ENCODE measurements around the gene LNX2. TPM values are rescaled to one million over a fixed set of nuclear protein-coding genes. Genes with fewer than 3 reads are reported as not detected.

Gene LNX2
- total RNA-seq, 6 experiments from 2014 or later = 3.9 to 5.3 (median 5.2) TPM

- Mint-ChIP-seq H3K36me3 (ENCODE audit: low read depth) (no peaks in the 10 kb centered on the region), H3K9me3 (no peaks in the 10 kb centered on the region), H3K27ac (no peak overlapping the region), H3K27me3 (ENCODE audit: insufficient read depth) (peaks cover 22% of the 10 kb centered on the region), H3K4me1 (ENCODE audit: low read depth) (no peaks in the 10 kb centered on the region; the same call in 1 of the 2 replicates), H3K4me3 (no peak overlapping the region)
- TF ChIP-seq, protein P1, sequence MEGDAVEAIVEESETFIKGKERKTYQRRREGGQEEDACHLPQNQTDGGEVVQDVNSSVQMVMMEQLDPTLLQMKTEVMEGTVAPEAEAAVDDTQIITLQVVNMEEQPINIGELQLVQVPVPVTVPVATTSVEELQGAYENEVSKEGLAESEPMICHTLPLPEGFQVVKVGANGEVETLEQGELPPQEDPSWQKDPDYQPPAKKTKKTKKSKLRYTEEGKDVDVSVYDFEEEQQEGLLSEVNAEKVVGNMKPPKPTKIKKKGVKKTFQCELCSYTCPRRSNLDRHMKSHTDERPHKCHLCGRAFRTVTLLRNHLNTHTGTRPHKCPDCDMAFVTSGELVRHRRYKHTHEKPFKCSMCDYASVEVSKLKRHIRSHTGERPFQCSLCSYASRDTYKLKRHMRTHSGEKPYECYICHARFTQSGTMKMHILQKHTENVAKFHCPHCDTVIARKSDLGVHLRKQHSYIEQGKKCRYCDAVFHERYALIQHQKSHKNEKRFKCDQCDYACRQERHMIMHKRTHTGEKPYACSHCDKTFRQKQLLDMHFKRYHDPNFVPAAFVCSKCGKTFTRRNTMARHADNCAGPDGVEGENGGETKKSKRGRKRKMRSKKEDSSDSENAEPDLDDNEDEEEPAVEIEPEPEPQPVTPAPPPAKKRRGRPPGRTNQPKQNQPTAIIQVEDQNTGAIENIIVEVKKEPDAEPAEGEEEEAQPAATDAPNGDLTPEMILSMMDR (IDR thresholded peaks at IDR 0.05) = no peak
- no peak for DNase-seq
Measured at GRCh38 chr13:27500806-27501534, 119.4 kb downstream of the LNX2 start.

DNA sequence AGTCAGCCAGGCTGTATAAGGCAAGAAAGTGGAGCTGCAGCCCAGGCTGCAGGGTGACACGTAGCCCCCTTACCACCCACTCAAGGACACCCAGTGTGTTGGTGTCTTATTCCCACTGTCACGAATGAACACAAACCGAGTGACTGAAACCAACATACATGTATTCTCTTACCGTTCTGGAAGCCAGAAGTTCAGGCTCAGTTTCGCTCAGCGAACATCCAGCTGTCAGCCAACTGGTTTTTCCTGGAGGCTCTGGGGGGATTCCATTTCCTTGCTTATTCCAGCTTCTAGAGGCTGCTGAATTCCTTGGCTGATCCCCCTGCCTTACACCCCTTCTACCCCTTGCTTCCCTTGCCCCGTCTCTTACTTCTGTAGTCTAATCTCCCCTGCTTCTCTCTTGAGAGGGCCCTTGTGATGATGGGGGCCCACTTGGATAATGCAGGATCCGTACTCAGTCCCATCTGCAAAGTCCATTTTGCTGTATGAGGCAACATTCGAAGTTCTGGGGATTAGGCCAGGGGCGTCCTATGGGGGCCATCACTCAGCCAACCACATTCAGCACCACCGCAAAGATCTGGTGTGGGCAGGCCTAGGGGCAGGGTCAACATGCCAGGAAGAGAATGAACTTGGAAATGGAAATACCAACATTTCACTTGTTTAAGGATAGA, 122.6 kb downstream of the LNX2 start:
- H3K27ac Mint-ChIP-seq = no peak overlapping the region
- H3K36me3 Mint-ChIP-seq (ENCODE audit: low read depth) = no peaks in the 10 kb centered on the region
- DNase-seq = no peak
- no peak overlapping the region for H3K4me3 Mint-ChIP-seq
- TF ChIP-seq, protein P1 (IDR thresholded peaks at IDR 0.05) = no peak
- peaks cover 20% of the 10 kb centered on the region for H3K27me3 Mint-ChIP-seq (ENCODE audit: insufficient read depth)
- no peaks in the 10 kb centered on the region; the same call in 1 of the 2 replicates for H3K4me1 Mint-ChIP-seq (ENCODE audit: low read depth)
- H3K9me3 Mint-ChIP-seq = no peaks in the 10 kb centered on the region

DNA sequence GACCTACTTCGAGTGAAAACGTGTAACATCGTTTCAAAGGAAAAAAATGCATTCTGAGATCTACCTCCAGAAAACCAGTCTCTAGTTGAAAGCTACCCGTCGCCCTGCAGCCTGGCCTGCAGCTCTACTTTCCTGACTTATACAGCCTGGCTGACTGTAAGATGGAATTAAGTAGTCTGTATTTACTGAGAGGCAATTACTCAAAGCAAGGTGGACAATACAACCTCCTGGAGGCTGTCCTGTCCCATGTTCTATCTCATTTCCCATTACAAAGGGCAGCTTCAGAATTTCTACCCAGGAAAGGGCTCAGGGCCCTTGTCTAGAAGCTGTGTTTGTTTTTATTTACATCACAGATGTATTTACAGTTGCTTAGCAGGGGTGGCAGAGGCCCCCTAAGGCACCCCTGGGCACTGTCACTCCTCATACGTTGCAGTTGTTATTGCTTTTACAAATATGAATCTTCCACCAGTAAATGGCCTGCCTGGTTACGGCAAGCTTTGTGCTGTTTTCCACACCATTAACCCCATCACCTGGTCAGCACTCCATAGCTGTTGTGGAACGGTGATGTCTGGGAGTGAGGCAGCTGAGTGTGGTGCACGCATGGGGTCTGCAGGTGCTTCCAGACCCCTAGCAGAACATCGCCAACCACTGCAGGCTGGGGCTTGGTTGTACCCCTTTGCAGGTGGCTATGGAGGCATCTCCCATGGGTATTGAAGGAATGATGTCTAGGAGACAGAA, 123.6 kb downstream of the LNX2 start:
- peaks cover 20% of the 10 kb centered on the region for H3K27me3 Mint-ChIP-seq (ENCODE audit: insufficient read depth)
- no peaks in the 10 kb centered on the region for H3K36me3 Mint-ChIP-seq (ENCODE audit: low read depth)
- H3K27ac Mint-ChIP-seq = no peak overlapping the region
- TF ChIP-seq, protein P1 (IDR thresholded peaks at IDR 0.05) = no peak
- H3K4me3 Mint-ChIP-seq = no peak overlapping the region
- H3K9me3 Mint-ChIP-seq = no peaks in the 10 kb centered on the region
- no peaks in the 10 kb centered on the region; the same call in 1 of the 2 replicates for H3K4me1 Mint-ChIP-seq (ENCODE audit: low read depth)
- DNase-seq = no peak

DNA sequence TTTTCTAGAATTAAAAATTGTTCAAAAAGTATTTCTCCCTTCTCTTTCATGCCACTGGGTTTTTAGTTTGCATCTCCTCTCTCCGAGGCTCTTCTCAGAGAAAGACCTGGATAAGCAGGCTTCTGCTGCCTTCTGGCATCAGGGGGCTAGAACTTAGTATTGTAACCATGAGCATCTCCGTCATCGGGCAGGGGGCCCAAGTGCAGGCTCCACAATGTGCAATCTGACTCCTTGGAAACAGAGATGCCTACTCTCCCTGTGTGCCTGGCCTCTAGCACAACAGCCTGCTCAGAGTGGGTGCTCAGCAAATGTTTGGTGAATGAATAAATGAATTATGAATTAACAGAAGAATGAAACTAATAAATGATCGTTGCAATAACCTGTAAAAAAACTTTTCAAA, 124.3 kb downstream of the LNX2 start:
- H3K4me3 Mint-ChIP-seq = no peak overlapping the region
- no peaks in the 10 kb centered on the region for H3K9me3 Mint-ChIP-seq
- peaks cover 23% of the 10 kb centered on the region for H3K27me3 Mint-ChIP-seq (ENCODE audit: insufficient read depth)
- H3K36me3 Mint-ChIP-seq (ENCODE audit: low read depth) = no peaks in the 10 kb centered on the region
- no peak for DNase-seq
- TF ChIP-seq, protein P1 (IDR thresholded peaks at IDR 0.05) = no peak
- no peaks in the 10 kb centered on the region; the same call in 1 of the 2 replicates for H3K4me1 Mint-ChIP-seq (ENCODE audit: low read depth)
- H3K27ac Mint-ChIP-seq = no peak overlapping the region

Other genes with a start within 250 kb of the LNX2 start
- gene GTF3A, start 195.9 kb downstream of the LNX2 start, total RNA-seq (2021; fragmentation: NEBNext Ultra II Directional; extraction: Animal tissue kit (Norgen Biotek cat#: 25700)) = 10 to 100 TPM; 70.8 to 81.2 (median 75.0) TPM
- 10 to 100 TPM; 26.4 to 39.4 (median 33.2) TPM for gene MTIF3, start 170.0 kb downstream of the LNX2 start, total RNA-seq (2021; fragmentation: NEBNext Ultra II Directional; extraction: Animal tissue kit (Norgen Biotek cat#: 25700))
- 10 to 100 TPM; 66.2 to 82.0 (median 70.2) TPM for gene POLR1D, start 1.4 kb upstream of the LNX2 start, total RNA-seq (2021; fragmentation: NEBNext Ultra II Directional; extraction: Animal tissue kit (Norgen Biotek cat#: 25700))
- gene GSX1, start 172.0 kb upstream of the LNX2 start, total RNA-seq (2021; fragmentation: NEBNext Ultra II Directional; extraction: Animal tissue kit (Norgen Biotek cat#: 25700)) = not detected

Measured in HFFc6 (cell line).